PC-9 (cell line): Measurements from ENCODE around the gene FIGN.

Experiments
- EZH2 ChIP-seq: fragments of 200-600 bp; sonication (generic); IDR thresholded peaks from 2 replicates; pipeline ENCODE4 v1.8.0; 2017; ENCODE audit warnings: antibody characterized with exemption, low read depth
- TF ChIP-seq, protein P1 (sequence below): fragments of 200-600 bp; sonication (generic); conservative IDR thresholded peaks from 2 replicates; pipeline ENCODE4 v1.6.1; 2017; ENCODE audit warnings: mixed run types, antibody characterized with exemption, mild to moderate bottlenecking, moderate library complexity

DNA sequence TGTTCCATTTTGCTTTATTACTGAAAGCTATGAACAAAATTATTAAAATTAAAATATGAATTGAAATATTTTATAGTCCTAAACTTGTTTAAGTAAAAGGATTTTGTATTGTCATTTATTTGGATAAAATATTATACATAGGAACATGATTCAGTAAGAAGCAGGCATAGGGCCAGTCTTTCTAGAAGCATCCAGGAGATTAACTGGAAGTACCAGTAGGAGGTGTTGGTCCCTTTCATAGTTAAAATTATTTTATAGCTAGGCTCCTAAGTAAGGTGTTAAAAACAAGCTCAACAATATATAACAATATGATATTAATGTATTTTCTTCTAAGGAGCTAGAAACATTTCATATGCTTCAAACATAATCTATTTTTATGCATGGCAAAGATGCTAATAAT lies 43.7 kb downstream of the FIGN start:
- no peak for TF ChIP-seq EZH2
- TF ChIP-seq, protein P1, sequence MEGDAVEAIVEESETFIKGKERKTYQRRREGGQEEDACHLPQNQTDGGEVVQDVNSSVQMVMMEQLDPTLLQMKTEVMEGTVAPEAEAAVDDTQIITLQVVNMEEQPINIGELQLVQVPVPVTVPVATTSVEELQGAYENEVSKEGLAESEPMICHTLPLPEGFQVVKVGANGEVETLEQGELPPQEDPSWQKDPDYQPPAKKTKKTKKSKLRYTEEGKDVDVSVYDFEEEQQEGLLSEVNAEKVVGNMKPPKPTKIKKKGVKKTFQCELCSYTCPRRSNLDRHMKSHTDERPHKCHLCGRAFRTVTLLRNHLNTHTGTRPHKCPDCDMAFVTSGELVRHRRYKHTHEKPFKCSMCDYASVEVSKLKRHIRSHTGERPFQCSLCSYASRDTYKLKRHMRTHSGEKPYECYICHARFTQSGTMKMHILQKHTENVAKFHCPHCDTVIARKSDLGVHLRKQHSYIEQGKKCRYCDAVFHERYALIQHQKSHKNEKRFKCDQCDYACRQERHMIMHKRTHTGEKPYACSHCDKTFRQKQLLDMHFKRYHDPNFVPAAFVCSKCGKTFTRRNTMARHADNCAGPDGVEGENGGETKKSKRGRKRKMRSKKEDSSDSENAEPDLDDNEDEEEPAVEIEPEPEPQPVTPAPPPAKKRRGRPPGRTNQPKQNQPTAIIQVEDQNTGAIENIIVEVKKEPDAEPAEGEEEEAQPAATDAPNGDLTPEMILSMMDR = no peak
